CD14-positive monocyte (primary cell): ENCODE measurements around the gene REELD1. TPM values are rescaled to one million over a fixed set of nuclear protein-coding genes. Genes with fewer than 3 reads are reported as not detected.

Experiments used
- DNase-seq, 3 donors: peaks; one replicate each; pipeline ENCODE4 v3.0.0-alpha.2; 2011 to 2022
- H2AFZ ChIP-seq: 2 replicates; pipeline ENCODE4 v1.6.0; 2012; ENCODE audit warnings: mild to moderate bottlenecking, low read depth, low read length, inconsistent platforms; ENCODE audit not compliant: insufficient read depth, poor library complexity, severe bottlenecking
- H3K27ac ChIP-seq, 2 donors: 1 replicate in 1 of 2; 2 replicates in 1 of 2; pipeline ENCODE4 v1.5.1; 2012 to 2013; ENCODE audit warnings: low read length in 2 of 2, control low read depth in 1 of 2, inconsistent platforms in 1 of 2, low read depth in 1 of 2, mild to moderate bottlenecking in 1 of 2
- H3K27me3 ChIP-seq, 2 donors: one replicate each; pipeline versions ENCODE4 v1.6.0 to v1.6.1; 2011 to 2013; ENCODE audit warnings: low read length in 2 of 2; ENCODE audit not compliant: control insufficient read depth in 2 of 2, insufficient read depth in 2 of 2
- H3K36me3 ChIP-seq, 2 donors: replicated peaks in 1 of 2; 1 replicate in 1 of 2; 2 replicates in 1 of 2; pipeline versions ENCODE4 v1.5.1 to v1.6.1; 2012 to 2013; ENCODE audit warnings: low read length in 2 of 2, control low read depth in 1 of 2, inconsistent platforms in 1 of 2, mild to moderate bottlenecking in 1 of 2; ENCODE audit not compliant: insufficient read depth in 2 of 2, control insufficient read depth in 1 of 2
- H3K4me1 ChIP-seq, 2 donors: 1 replicate in 1 of 2; 2 replicates in 1 of 2; pipeline versions ENCODE4 v1.5.1 to v1.6.1; 2012 to 2013; ENCODE audit warnings: low read length in 2 of 2, control low read depth in 1 of 2, inconsistent platforms in 1 of 2, mild to moderate bottlenecking in 1 of 2, moderate library complexity in 1 of 2; ENCODE audit not compliant: insufficient read depth in 2 of 2, control insufficient read depth in 1 of 2
- H3K4me2 ChIP-seq: replicated peaks from 2 replicates; pipeline ENCODE3; 2012; ENCODE audit warnings: low read length, moderate library complexity, mild to moderate bottlenecking; ENCODE audit not compliant: poor library complexity, severe bottlenecking; ENCODE audit errors: extremely low read depth
- H3K4me3 ChIP-seq, 3 experiments: fragments of 200-600 bp in 1 of 3; sonication (generic) in 1 of 3; replicated peaks in 1 of 3; 1 replicate in 2 of 3; 2 replicates in 1 of 3; pipeline ENCODE4 v1.5.1; 2011 to 2013; ENCODE audit warnings: low read length in 3 of 3, mild to moderate bottlenecking in 3 of 3, control low read depth in 2 of 3, low read depth in 2 of 3, inconsistent platforms in 1 of 3, moderate library complexity in 1 of 3
- H3K79me2 ChIP-seq: 2 replicates; pipeline ENCODE4 v1.6.0; 2012; ENCODE audit warnings: mild to moderate bottlenecking, control low read depth, inconsistent platforms, low read length, moderate library complexity; ENCODE audit not compliant: insufficient read depth
- H3K9ac ChIP-seq: 2 replicates; pipeline ENCODE4 v1.6.0; 2017; ENCODE audit warnings: low read length, mild to moderate bottlenecking; ENCODE audit not compliant: insufficient read depth, poor library complexity, severe bottlenecking
- H3K9me3 ChIP-seq, 2 donors: replicated peaks in 1 of 2; 1 replicate in 1 of 2; 2 replicates in 1 of 2; pipeline versions ENCODE4 v1.5.1 to v1.6.1; 2012 to 2013; ENCODE audit warnings: low read length in 2 of 2, control low read depth in 1 of 2; ENCODE audit not compliant: control insufficient read depth in 1 of 2, insufficient read depth in 1 of 2
- H4K20me1 ChIP-seq: 2 replicates; pipeline ENCODE4 v1.6.0; 2012; ENCODE audit warnings: mild to moderate bottlenecking, low read length, control low read depth, moderate library complexity; ENCODE audit not compliant: insufficient read depth
- H3K27ac Mint-ChIP-seq, 7 donors: one replicate each; pipeline ENCODE4 v1.8.0; 2020; ENCODE audit warnings: mild to moderate bottlenecking in 7 of 7, mixed read lengths in 7 of 7, moderate library complexity in 6 of 7, inconsistent platforms in 2 of 7
- H3K27me3 Mint-ChIP-seq, 3 donors: one replicate each; pipeline ENCODE4 v1.8.0; 2021 to 2022; ENCODE audit warnings: low read depth in 3 of 3, mild to moderate bottlenecking in 3 of 3, mixed read lengths in 3 of 3, moderate library complexity in 3 of 3, inconsistent platforms in 1 of 3
- H3K36me3 Mint-ChIP-seq, 2 donors: one replicate each; pipeline ENCODE4 v1.8.0; 2020; ENCODE audit warnings: mixed read lengths in 2 of 2, inconsistent platforms in 1 of 2, mild to moderate bottlenecking in 1 of 2
- H3K4me1 Mint-ChIP-seq: one replicate; pipeline ENCODE4 v1.8.0; 2020; ENCODE audit warnings: mild to moderate bottlenecking, mixed read lengths
- H3K4me3 Mint-ChIP-seq, 2 donors: one replicate each; pipeline ENCODE4 v1.8.0; 2020; ENCODE audit warnings: mild to moderate bottlenecking in 2 of 2, mixed read lengths in 2 of 2, moderate library complexity in 1 of 2
- H3K9me3 Mint-ChIP-seq, 7 donors: one replicate each; pipeline ENCODE4 v1.8.0; 2020 to 2022; ENCODE audit warnings: mixed read lengths in 7 of 7, mild to moderate bottlenecking in 6 of 7, moderate library complexity in 6 of 7, inconsistent platforms in 2 of 7
- WGBS: methylation state at CpG from one replicate; pipeline ENCODE4 v1.1.5; 2013; ENCODE audit warnings: missing lambda C conversion rate; ENCODE audit not compliant: insufficient coverage; 5-methylcytosine and 5-hydroxymethylcytosine counted together
- intact Hi-C, 2 donors: fragments of 100-400 bp; cut with micrococcal nuclease; formaldehyde crosslinking; loops; one replicate each; pipeline versions ENCODE4 v1.15.0 to v1.15.1; 2023
- polyA plus RNA-seq, 3 donors: library from polyadenylated mRNA; depleted of rRNA in 1 of 3; unstranded in 2 of 3; stranded (reverse) in 1 of 3; fragments of 300-500 nt in 2 of 3; fragments of >200 nt in 1 of 3; fragmentation: Illumina TruSeq in 2 of 3; gene quantifications; 1 replicate in 2 of 3; 2 replicates in 1 of 3; pipeline ENCODE4 v1.2.3, GENCODE V29; 2012 to 2021
- TF ChIP-seq, protein P1 (sequence below): fragments of 200-600 bp; IDR thresholded peaks from one replicate; pipeline ENCODE4 v1.8.0; 2022; ENCODE audit warnings: antibody characterized with exemption, mild to moderate bottlenecking

The REELD1 gene
- polyA plus RNA-seq, 3 donors, result 1.5 TPM; not detected in 2

- H3K9me3 ChIP-seq, result no peaks in the 10 kb centered on the region
- 90% methylated on average over 4 of the region's 6 CpGs for WGBS
- Mint-ChIP-seq H3K27me3 (peaks cover 2 to 7% (median 6%) of the 10 kb centered on the region in 3 donors), H3K4me1 (peaks cover 7% of the 10 kb centered on the region), H3K9me3 (no peaks in the 10 kb centered on the region), H3K36me3 (no peaks in the 10 kb centered on the region), H3K4me3 (no peak overlapping the region), H3K27ac (no peak overlapping the region)
- H4K20me1 ChIP-seq, result no peaks in the 10 kb centered on the region
- H3K9ac ChIP-seq, result no peak overlapping the region
- TF ChIP-seq, protein P1, sequence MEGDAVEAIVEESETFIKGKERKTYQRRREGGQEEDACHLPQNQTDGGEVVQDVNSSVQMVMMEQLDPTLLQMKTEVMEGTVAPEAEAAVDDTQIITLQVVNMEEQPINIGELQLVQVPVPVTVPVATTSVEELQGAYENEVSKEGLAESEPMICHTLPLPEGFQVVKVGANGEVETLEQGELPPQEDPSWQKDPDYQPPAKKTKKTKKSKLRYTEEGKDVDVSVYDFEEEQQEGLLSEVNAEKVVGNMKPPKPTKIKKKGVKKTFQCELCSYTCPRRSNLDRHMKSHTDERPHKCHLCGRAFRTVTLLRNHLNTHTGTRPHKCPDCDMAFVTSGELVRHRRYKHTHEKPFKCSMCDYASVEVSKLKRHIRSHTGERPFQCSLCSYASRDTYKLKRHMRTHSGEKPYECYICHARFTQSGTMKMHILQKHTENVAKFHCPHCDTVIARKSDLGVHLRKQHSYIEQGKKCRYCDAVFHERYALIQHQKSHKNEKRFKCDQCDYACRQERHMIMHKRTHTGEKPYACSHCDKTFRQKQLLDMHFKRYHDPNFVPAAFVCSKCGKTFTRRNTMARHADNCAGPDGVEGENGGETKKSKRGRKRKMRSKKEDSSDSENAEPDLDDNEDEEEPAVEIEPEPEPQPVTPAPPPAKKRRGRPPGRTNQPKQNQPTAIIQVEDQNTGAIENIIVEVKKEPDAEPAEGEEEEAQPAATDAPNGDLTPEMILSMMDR, result no peak
- H3K27me3 ChIP-seq, result no peaks in the 10 kb centered on the region
- DNase-seq, result no peak
- H3K27ac ChIP-seq, result no peak overlapping the region
- H3K4me2 ChIP-seq, result no peak overlapping the region
- intact Hi-C loops, result no loop called here
- H3K36me3 ChIP-seq, result no peaks in the 10 kb centered on the region
- H3K4me3 ChIP-seq, result no peak overlapping the region
- no peak overlapping the region for H2AFZ ChIP-seq
- peaks cover 0 to 3% of the 10 kb centered on the region in 2 donors for H3K4me1 ChIP-seq
- H3K79me2 ChIP-seq, result no peaks in the 10 kb centered on the region
Measured at GRCh38 chr4:146246381-146246780, 32.0 kb downstream of the REELD1 start.

- H3K9ac ChIP-seq, result no peak overlapping the region
- H3K27me3 Mint-ChIP-seq, result peaks cover 2 to 7% (median 6%) of the 10 kb centered on the region in 3 donors
- H3K9me3 ChIP-seq, result no peaks in the 10 kb centered on the region
- no peak for DNase-seq
- TF ChIP-seq, protein P1, result no peak
- no peak overlapping the region for H3K4me3 Mint-ChIP-seq
- no peaks in the 10 kb centered on the region for H3K79me2 ChIP-seq
- H3K9me3 Mint-ChIP-seq, result no peaks in the 10 kb centered on the region
- H4K20me1 ChIP-seq, result no peaks in the 10 kb centered on the region
- H3K27ac Mint-ChIP-seq, result no peak overlapping the region
- H3K4me1 Mint-ChIP-seq, result peaks cover 4% of the 10 kb centered on the region
- no peaks in the 10 kb centered on the region for H3K36me3 ChIP-seq
- intact Hi-C loops, result no loop called here
- no peak overlapping the region for H3K27ac ChIP-seq
- no peaks in the 10 kb centered on the region for H3K27me3 ChIP-seq
- no peak overlapping the region for H3K4me3 ChIP-seq
- no peaks in the 10 kb centered on the region for H3K36me3 Mint-ChIP-seq
- H3K4me1 ChIP-seq, result no peaks in the 10 kb centered on the region
- no peak overlapping the region for H2AFZ ChIP-seq
- 47% methylated on average over 2 of the region's 2 CpGs for WGBS
- H3K4me2 ChIP-seq, result no peak overlapping the region
Measured at GRCh38 chr4:146247356-146247755, 33.0 kb downstream of the REELD1 start.
